ENCODE results near the gene WFIKKN2. TPM values are rescaled to one million over a fixed set of nuclear protein-coding genes. Genes with fewer than 3 reads are reported as not detected.
A peak's percentile ranks its signal among the peaks of the same experiment; 100 is the strongest.
"Not testable (repeated sequence)": the region's sequence is repeated elsewhere in the genome, so short reads cannot be mapped to it uniquely, and the experiment has no call there.

The WFIKKN2 gene
- total and polyA plus RNA-seq, 8 donors = 0.65 to 1.2 (median 1.0) TPM; not detected in 2

- DNase-seq = no peak
- Histone ChIP-seq H3K4me3 (no peak overlapping the region), H3K9me3 (no peaks in the 10 kb centered on the region), H3K27ac (no peak overlapping the region), H3K36me3 (no peaks in the 10 kb centered on the region), H3K27me3 (no peaks in the 10 kb centered on the region), H3K4me1 (peaks cover 0 to 26% of the 10 kb centered on the region in 2 donors)
- intact Hi-C loops (cut with DNase I) = no loop called here
- no peak for ATAC-seq
- TF ChIP-seq CTCF (IDR thresholded peaks at IDR 0.05) = no peak
Observed at GRCh38 chr17:50871898-50872297, 36.5 kb downstream of the WFIKKN2 start.

DNA sequence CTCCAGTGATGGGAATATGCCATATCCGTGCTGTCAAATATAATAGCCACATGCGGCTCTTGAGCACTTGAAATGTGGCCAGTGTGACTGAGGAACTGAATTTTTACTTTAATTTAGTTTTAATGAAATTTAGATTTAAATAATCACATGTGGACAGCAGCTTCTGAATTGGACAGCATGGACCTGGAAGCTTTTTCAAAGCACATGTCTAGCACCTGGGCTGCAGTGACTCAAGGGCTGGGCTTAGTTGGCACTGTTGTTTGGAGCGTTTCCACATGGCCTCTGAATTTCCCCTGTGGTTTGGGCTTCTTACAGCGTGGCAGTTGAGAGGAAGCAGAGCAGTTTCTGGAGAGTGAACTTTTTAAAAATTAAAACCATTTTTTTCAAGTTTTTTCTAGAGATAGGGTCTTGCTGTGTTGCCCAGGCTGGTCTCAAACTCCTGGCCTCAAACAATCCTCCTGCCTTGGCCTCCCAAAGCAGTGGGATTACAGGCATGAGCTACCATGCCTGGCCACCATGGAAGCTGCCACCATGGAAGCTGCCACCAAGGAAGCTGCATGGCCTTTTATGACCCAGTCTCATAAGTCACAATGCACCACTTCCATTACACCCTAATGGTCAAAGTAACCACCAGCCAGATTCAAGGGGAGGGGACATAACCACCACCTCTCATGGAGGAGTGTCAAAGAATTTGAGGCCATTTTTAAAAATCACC is 37.5 kb downstream of the WFIKKN2 start:
- Histone ChIP-seq H3K27ac (no peak overlapping the region), H3K4me3 (no peak overlapping the region), H3K27me3 (no peaks in the 10 kb centered on the region), H3K9me3 (no peaks in the 10 kb centered on the region), H3K36me3 (no peaks in the 10 kb centered on the region), H3K4me1 (peaks cover 0 to 26% of the 10 kb centered on the region in 2 donors)
- intact Hi-C loops (cut with DNase I) = no loop called here
- DNase-seq (no peak), ATAC-seq (peak; percentile 14)
- TF ChIP-seq CTCF (IDR thresholded peaks at IDR 0.05) = no peak

- no peaks in the 10 kb centered on the region for H3K36me3 ChIP-seq
- H3K4me3 ChIP-seq = no peak overlapping the region
- ATAC-seq (no peak), DNase-seq (no peak)
- H3K27ac ChIP-seq = no peak overlapping the region
- intact Hi-C loops (cut with DNase I) = no loop called here
- H3K9me3 ChIP-seq = peaks cover 0 to 7% of the 10 kb centered on the region in 2 donors
- H3K4me1 ChIP-seq = peaks cover 0 to 26% of the 10 kb centered on the region in 2 donors
- no peak for TF ChIP-seq CTCF (IDR thresholded peaks at IDR 0.05)
- H3K27me3 ChIP-seq = no peaks in the 10 kb centered on the region
Observed at GRCh38 chr17:50875074-50875473, 39.7 kb downstream of the WFIKKN2 start.

DNA sequence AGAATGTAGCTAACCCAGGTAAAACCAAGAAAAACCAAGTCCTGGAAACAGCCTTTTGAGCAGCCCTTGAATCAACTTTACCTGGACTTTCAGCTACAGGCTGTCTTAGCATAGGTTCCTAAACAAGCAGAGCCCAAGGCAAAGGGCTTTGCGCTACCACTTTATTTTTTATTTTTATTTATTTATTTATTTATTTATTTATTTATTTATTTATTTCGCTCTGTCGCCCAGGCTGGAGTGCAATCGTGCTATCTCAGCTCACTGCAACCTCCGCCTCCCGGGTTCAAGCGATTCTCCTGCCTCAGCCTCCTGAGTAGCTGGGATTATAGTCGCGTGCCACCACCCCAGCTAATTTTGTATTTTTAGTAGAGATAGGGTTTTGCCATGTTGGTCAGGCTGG is 41.7 kb downstream of the WFIKKN2 start:
- H3K27ac ChIP-seq; H3K9me3 ChIP-seq; H3K36me3 ChIP-seq; H3K4me3 ChIP-seq; DNase-seq; ATAC-seq; intact Hi-C loops (cut with DNase I); H3K27me3 ChIP-seq: not testable (repeated sequence)
- peaks cover 0 to 11% of the 10 kb centered on the region in 2 donors for H3K4me1 ChIP-seq

GRCh38 chr17:50877838-50878237 is 42.5 kb downstream of the WFIKKN2 start:
- no peak for ATAC-seq
- Histone ChIP-seq H3K27me3 (no peaks in the 10 kb centered on the region), H3K36me3 (no peaks in the 10 kb centered on the region), H3K4me1 (peaks cover 0 to 3% of the 10 kb centered on the region in 2 donors), H3K27ac (no peak overlapping the region), H3K4me3 (no peak overlapping the region), H3K9me3 (peaks cover 0 to 7% of the 10 kb centered on the region in 2 donors)
- no peak for DNase-seq
- TF ChIP-seq CTCF (IDR thresholded peaks at IDR 0.05) = no peak
- intact Hi-C loops (cut with DNase I) = no loop called here

DNA sequence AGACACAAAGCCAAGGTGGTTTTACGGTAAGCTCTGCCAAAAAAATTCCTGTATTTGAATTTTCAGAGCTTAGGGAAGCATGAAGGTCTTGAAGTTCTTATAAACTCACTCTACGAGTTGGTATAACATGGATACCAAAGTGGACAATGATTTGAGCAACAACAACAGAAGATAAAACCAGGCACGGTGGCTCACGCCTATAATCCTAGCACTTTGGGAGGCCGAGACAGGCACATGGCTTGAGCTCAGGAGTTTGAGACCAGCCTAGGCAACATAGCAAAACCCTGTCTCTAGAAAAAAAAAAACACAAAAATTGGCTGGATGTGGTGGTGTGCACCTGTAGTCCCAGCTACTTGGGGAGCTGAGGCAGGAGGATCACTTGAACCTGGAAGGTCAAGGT is 43.7 kb downstream of the WFIKKN2 start:
- Histone ChIP-seq H3K4me1 (peaks cover 0 to 6% of the 10 kb centered on the region in 2 donors), H3K36me3 (no peaks in the 10 kb centered on the region), H3K4me3 (no peak overlapping the region), H3K27ac (no peak overlapping the region), H3K27me3 (no peaks in the 10 kb centered on the region), H3K9me3 (peaks cover 0 to 7% of the 10 kb centered on the region in 2 donors)
- DNase-seq = no peak
- ATAC-seq = no peak
- intact Hi-C loops (cut with DNase I) = no loop called here
- no peak for TF ChIP-seq CTCF (IDR thresholded peaks at IDR 0.05)

Data from left lung (tissue), 10 donors.